ENCODE data around the gene ROR1. TPM values are rescaled to one million over a fixed set of nuclear protein-coding genes. Genes with fewer than 3 reads are reported as not detected.

ROR1 gene
- total RNA-seq, 1 experiment from 2014 or later, result 2.7 TPM

DNA sequence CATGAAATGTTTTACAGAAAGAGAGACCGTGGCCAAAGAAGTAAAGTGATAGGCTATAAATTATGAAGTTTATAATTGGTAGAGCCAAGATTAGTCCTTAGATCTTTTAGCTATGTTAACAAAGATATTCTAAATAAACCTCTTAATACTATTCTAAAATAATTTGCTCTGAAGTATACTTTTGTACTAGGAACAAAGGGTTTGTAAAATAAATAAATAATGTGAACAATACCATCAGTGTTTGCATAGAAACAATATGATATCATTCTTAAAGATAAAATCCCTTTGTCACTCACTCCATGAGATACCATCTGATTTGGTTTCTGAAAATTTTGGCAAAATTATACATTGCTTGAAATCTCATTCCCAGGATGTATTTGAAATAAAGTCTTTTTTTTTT, 322.0 kb downstream of the ROR1 start:
- no peak overlapping the region for H3K9ac ChIP-seq (ENCODE audit: low read length)
- H3K9me2 ChIP-seq (ENCODE audit: insufficient read depth), result no peaks in the 10 kb centered on the region
- POLR2A ChIA-PET, result no interaction called here
- no peak overlapping the region for H3K4me2 ChIP-seq (ENCODE audit: low read length)
- H2AFZ ChIP-seq (ENCODE audit: low read depth, low read length, poor library complexity, severe bottlenecking), result no peak overlapping the region
- H3K27ac ChIP-seq (ENCODE audit: low read depth, low read length), result no peak overlapping the region
- no peaks in the 10 kb centered on the region for H3K36me3 ChIP-seq (ENCODE audit: control insufficient read depth in 1 of 2, insufficient read depth in 2 of 2, low read length in 2 of 2)
- H3K79me2 ChIP-seq (ENCODE audit: insufficient read depth, low read length), result no peaks in the 10 kb centered on the region
- H3K9me3 ChIP-seq (ENCODE audit: control insufficient read depth in 1 of 2, insufficient read depth in 1 of 2, low read depth in 1 of 2, low read length in 2 of 2), result no peaks in the 10 kb centered on the region
- TF ChIP-seq CEBPB (IDR thresholded peaks at IDR 0.05; ENCODE audit: low read depth) (no peak), EZH2phosphoT487 (IDR thresholded peaks at IDR 0.05; ENCODE audit: borderline replicate concordance) (no peak)
- TF ChIP-seq, protein P1, sequence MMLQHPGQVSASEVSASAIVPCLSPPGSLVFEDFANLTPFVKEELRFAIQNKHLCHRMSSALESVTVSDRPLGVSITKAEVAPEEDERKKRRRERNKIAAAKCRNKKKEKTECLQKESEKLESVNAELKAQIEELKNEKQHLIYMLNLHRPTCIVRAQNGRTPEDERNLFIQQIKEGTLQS (IDR thresholded peaks at IDR 0.05), result no peak
- no peak overlapping the region for H3K4me3 ChIP-seq (replicated peaks in 1 of 2; ENCODE audit: low read depth in 1 of 2, low read length in 2 of 2)
- no peaks in the 10 kb centered on the region for H4K20me1 ChIP-seq (ENCODE audit: insufficient read depth)
- BruUV-seq (replicated peaks), result no TSS peak
- intact Hi-C loops (cut with micrococcal nuclease), result no loop called here
- CTCF ChIA-PET, result no interaction called here
- RAD21 ChIA-PET (ENCODE audit: low non-redundant PET in 1 of 2, low total read pairs in 2 of 2, uncharacterized antibody in 2 of 2, unreplicated experiment in 2 of 2), result no interaction called here
- no peaks in the 10 kb centered on the region for H3K27me3 ChIP-seq (ENCODE audit: insufficient read depth, low read length)
- DNase-seq (ENCODE audit: low read depth, low spot score), result no peak
- no peak for ATAC-seq
- no peaks in the 10 kb centered on the region for H3K4me1 ChIP-seq (ENCODE audit: control insufficient read depth in 1 of 2, insufficient read depth in 2 of 2, low read length in 2 of 2)

DNA sequence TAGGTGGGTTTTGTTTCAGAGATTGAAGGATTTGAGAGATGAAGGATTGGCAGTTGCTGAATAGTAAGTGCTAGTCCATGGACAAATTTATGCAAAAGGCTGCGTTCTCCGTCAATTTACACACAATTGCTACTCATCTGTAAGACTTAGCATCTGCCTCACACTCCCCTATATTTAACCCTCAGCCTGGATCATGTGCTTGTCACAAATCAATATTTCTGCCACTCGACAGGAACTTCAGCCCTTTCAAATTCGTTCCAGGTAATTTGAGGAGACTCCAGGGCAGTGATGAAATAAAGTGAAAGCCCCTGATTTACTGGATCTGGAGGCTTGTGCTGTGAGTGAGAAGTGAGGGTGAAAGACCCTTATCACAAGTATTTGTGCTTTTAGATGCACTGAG, 324.0 kb downstream of the ROR1 start:
- Histone ChIP-seq H3K27me3 (ENCODE audit: insufficient read depth, low read length) (no peaks in the 10 kb centered on the region), H3K9ac (ENCODE audit: low read length) (no peak overlapping the region), H3K27ac (ENCODE audit: low read depth, low read length) (no peak overlapping the region), H3K9me2 (ENCODE audit: insufficient read depth) (no peaks in the 10 kb centered on the region), H3K9me3 (ENCODE audit: control insufficient read depth in 1 of 2, insufficient read depth in 1 of 2, low read depth in 1 of 2, low read length in 2 of 2) (no peaks in the 10 kb centered on the region), H3K36me3 (ENCODE audit: control insufficient read depth in 1 of 2, insufficient read depth in 2 of 2, low read length in 2 of 2) (no peaks in the 10 kb centered on the region), H4K20me1 (ENCODE audit: insufficient read depth) (no peaks in the 10 kb centered on the region), H3K4me1 (ENCODE audit: control insufficient read depth in 1 of 2, insufficient read depth in 2 of 2, low read length in 2 of 2) (no peaks in the 10 kb centered on the region), H2AFZ (ENCODE audit: low read depth, low read length, poor library complexity, severe bottlenecking) (no peak overlapping the region), H3K4me3 (replicated peaks in 1 of 2; ENCODE audit: low read depth in 1 of 2, low read length in 2 of 2) (no peak overlapping the region), H3K79me2 (ENCODE audit: insufficient read depth, low read length) (no peaks in the 10 kb centered on the region), H3K4me2 (ENCODE audit: low read length) (no peak overlapping the region)
- ChIA-PET RAD21 (ENCODE audit: low non-redundant PET in 1 of 2, low total read pairs in 2 of 2, uncharacterized antibody in 2 of 2, unreplicated experiment in 2 of 2) (no interaction called here), CTCF (no interaction called here), POLR2A (no interaction called here)
- DNase-seq (ENCODE audit: low read depth, low spot score), result no peak
- intact Hi-C loops (cut with micrococcal nuclease), result no loop called here
- no TSS peak for BruUV-seq (replicated peaks)
- ATAC-seq, result no peak
- TF ChIP-seq, protein P2, sequence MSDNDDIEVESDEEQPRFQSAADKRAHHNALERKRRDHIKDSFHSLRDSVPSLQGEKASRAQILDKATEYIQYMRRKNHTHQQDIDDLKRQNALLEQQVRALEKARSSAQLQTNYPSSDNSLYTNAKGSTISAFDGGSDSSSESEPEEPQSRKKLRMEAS (IDR thresholded peaks at IDR 0.05), result no peak
- no peak for TF ChIP-seq EZH2 (IDR thresholded peaks at IDR 0.05)
- no peak for TF ChIP-seq POLR2AphosphoS5 (IDR thresholded peaks at IDR 0.05; ENCODE audit: low read depth, low read length)
- TF ChIP-seq RAD21 (IDR thresholded peaks at IDR 0.05; ENCODE audit: low read depth), result no peak
- no peak for TF ChIP-seq SRF (IDR thresholded peaks at IDR 0.05; ENCODE audit: low read depth)
- TF ChIP-seq EZH2phosphoT487 (IDR thresholded peaks at IDR 0.05; ENCODE audit: borderline replicate concordance), result no peak
- no peak for TF ChIP-seq YY1 (IDR thresholded peaks at IDR 0.05; ENCODE audit: extremely low read depth, insufficient replicate concordance, low read depth, low read length)
- TF ChIP-seq, protein P1 (IDR thresholded peaks at IDR 0.05), result no peak
- no peak for TF ChIP-seq ZNF274 (IDR thresholded peaks at IDR 0.05; ENCODE audit: low read depth, low read length)
- TF ChIP-seq, protein P3, sequence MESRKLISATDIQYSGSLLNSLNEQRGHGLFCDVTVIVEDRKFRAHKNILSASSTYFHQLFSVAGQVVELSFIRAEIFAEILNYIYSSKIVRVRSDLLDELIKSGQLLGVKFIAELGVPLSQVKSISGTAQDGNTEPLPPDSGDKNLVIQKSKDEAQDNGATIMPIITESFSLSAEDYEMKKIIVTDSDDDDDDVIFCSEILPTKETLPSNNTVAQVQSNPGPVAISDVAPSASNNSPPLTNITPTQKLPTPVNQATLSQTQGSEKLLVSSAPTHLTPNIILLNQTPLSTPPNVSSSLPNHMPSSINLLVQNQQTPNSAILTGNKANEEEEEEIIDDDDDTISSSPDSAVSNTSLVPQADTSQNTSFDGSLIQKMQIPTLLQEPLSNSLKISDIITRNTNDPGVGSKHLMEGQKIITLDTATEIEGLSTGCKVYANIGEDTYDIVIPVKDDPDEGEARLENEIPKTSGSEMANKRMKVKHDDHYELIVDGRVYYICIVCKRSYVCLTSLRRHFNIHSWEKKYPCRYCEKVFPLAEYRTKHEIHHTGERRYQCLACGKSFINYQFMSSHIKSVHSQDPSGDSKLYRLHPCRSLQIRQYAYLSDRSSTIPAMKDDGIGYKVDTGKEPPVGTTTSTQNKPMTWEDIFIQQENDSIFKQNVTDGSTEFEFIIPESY (IDR thresholded peaks at IDR 0.05; ENCODE audit: extremely low read depth, insufficient replicate concordance, low read length), result no peak
- no peak for TF ChIP-seq EGR1 (IDR thresholded peaks at IDR 0.05; ENCODE audit: low read depth)
- no peak for TF ChIP-seq CEBPB (IDR thresholded peaks at IDR 0.05; ENCODE audit: low read depth)
- no peak for TF ChIP-seq POLR2A (IDR thresholded peaks at IDR 0.05; ENCODE audit: borderline replicate concordance, extremely low read depth, insufficient read depth, insufficient read length)
- TF ChIP-seq JUND (IDR thresholded peaks at IDR 0.05), result no peak
- no peak for TF ChIP-seq CBX3 (IDR thresholded peaks at IDR 0.05; ENCODE audit: low read depth)
- TF ChIP-seq ELF1 (IDR thresholded peaks at IDR 0.05; ENCODE audit: borderline replicate concordance, low read depth), result no peak
- TF ChIP-seq SIN3A (IDR thresholded peaks at IDR 0.05; ENCODE audit: low read depth), result no peak

All from HCT116 (cell line).